ENCODE measurements around the gene CUEDC1.

- TF ChIP-seq POLR2A (IDR thresholded peaks at IDR 0.05) (no peak), CTCF (IDR thresholded peaks at IDR 0.05) (no peak), POLR2AphosphoS5 (IDR thresholded peaks at IDR 0.05) (no peak)
Observed at GRCh38 chr17:57866723-57867122, 88.5 kb downstream of the CUEDC1 start.
